ENCODE results near the gene TRAF5. TPM values are rescaled to one million over a fixed set of nuclear protein-coding genes. Genes with fewer than 3 reads are reported as not detected.
A peak's percentile ranks its signal among the peaks of the same experiment; 100 is the strongest.

TRAF5 gene
- total RNA-seq, 1 experiment from 2014 or later: 15.2 TPM

- H3K4me1 Mint-ChIP-seq (ENCODE audit: low read depth, unreplicated experiment): peaks cover 61% of the 10 kb centered on the region
- CTCF ChIA-PET: interaction anchor here (0.6 kb wide), 1 partner anchor 9 kb away, joined by 3 read pairs; no protein-coding TSS in a partner anchor
- no peaks in the 10 kb centered on the region for H3K27me3 Mint-ChIP-seq (ENCODE audit: unreplicated experiment)
- H3K27ac Mint-ChIP-seq (ENCODE audit: unreplicated experiment): no peak overlapping the region
- DNase-seq: no peak
- intact Hi-C loops (cut with micrococcal nuclease; ENCODE audit: unreplicated experiment): no loop called here
- no peak overlapping the region for H3K4me3 Mint-ChIP-seq (ENCODE audit: low read depth, unreplicated experiment)
- no peak for TF ChIP-seq CTCF (IDR thresholded peaks at IDR 0.05; ENCODE audit: unreplicated experiment)
- no TSS peak for BruUV-seq (replicated peaks)
- H3K9me3 Mint-ChIP-seq (ENCODE audit: low read depth, unreplicated experiment): no peaks in the 10 kb centered on the region
- peaks cover 15% of the 10 kb centered on the region for H3K36me3 Mint-ChIP-seq (ENCODE audit: insufficient read depth, unreplicated experiment)
Observed at GRCh38 chr1:211331011-211331709, 4.5 kb downstream of the TRAF5 start.

GRCh38 chr1:211332036-211332616 lies 5.5 kb downstream of the TRAF5 start:
- H3K27me3 Mint-ChIP-seq (ENCODE audit: unreplicated experiment): no peaks in the 10 kb centered on the region
- TF ChIP-seq CTCF (IDR thresholded peaks at IDR 0.05; ENCODE audit: unreplicated experiment): no peak
- peaks cover 62% of the 10 kb centered on the region for H3K4me1 Mint-ChIP-seq (ENCODE audit: low read depth, unreplicated experiment)
- peaks cover 7% of the 10 kb centered on the region for H3K36me3 Mint-ChIP-seq (ENCODE audit: insufficient read depth, unreplicated experiment)
- intact Hi-C loops (cut with micrococcal nuclease; ENCODE audit: unreplicated experiment): no loop called here
- DNase-seq: no peak
- H3K9me3 Mint-ChIP-seq (ENCODE audit: low read depth, unreplicated experiment): no peaks in the 10 kb centered on the region
- no peak overlapping the region for H3K27ac Mint-ChIP-seq (ENCODE audit: unreplicated experiment)
- no peak overlapping the region for H3K4me3 Mint-ChIP-seq (ENCODE audit: low read depth, unreplicated experiment)
- BruUV-seq (replicated peaks): no TSS peak
- CTCF ChIA-PET: interaction anchor here (0.6 kb wide), 1 partner anchor 10 kb away, joined by 3 read pairs; no protein-coding TSS in a partner anchor

DNA sequence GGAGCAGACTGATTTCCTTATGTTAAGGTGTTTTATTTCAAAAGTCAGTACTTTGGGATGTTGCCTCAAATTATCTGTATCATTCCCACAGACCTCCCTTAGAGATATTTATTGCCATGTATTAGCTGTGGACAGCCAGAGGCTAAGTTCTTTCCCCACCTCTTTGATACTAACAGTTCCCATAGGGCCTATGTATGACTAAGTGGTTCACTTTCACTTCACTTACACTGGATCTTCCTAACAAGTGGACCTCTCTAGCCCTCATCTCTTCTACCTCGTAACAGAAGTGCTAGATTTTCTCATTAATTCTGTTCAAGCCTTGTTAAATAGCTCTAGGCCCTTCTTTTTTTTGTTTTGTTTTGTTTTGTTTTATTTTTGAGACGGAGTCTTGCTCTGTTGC lies 6.2 kb downstream of the TRAF5 start:
- no peak overlapping the region for H3K27ac Mint-ChIP-seq (ENCODE audit: unreplicated experiment)
- DNase-seq: no peak
- CTCF ChIA-PET: no interaction called here
- no peaks in the 10 kb centered on the region for H3K36me3 Mint-ChIP-seq (ENCODE audit: insufficient read depth, unreplicated experiment)
- no peak for TF ChIP-seq CTCF (IDR thresholded peaks at IDR 0.05; ENCODE audit: unreplicated experiment)
- no TSS peak for BruUV-seq (replicated peaks)
- H3K4me3 Mint-ChIP-seq (ENCODE audit: low read depth, unreplicated experiment): no peak overlapping the region
- no peaks in the 10 kb centered on the region for H3K27me3 Mint-ChIP-seq (ENCODE audit: unreplicated experiment)
- H3K4me1 Mint-ChIP-seq (ENCODE audit: low read depth, unreplicated experiment): peaks cover 59% of the 10 kb centered on the region
- intact Hi-C loops (cut with micrococcal nuclease; ENCODE audit: unreplicated experiment): no loop called here
- H3K9me3 Mint-ChIP-seq (ENCODE audit: low read depth, unreplicated experiment): no peaks in the 10 kb centered on the region

DNA sequence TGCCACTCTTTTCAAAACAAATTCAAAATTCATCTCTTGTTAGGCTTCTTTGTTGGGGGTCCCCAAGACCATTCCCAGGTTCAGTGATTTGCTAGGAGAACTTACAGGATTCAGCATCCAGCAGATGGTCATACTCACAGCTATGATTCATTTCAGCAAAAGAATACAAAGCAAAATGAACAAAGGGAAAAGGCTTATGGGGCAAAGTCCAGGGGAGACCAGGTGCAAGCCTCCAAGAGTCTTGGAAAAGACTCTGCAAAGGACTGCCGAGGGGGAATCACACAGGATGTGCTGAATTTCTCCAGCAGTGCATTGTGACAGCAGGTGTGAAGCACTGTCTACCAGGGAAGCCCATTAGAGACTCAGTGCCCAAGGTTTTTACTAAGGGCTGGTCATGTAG lies 7.3 kb downstream of the TRAF5 start:
- peak; percentile 22 for DNase-seq
- intact Hi-C loops (cut with micrococcal nuclease; ENCODE audit: unreplicated experiment): no loop called here
- no peaks in the 10 kb centered on the region for H3K27me3 Mint-ChIP-seq (ENCODE audit: unreplicated experiment)
- H3K36me3 Mint-ChIP-seq (ENCODE audit: insufficient read depth, unreplicated experiment): no peaks in the 10 kb centered on the region
- BruUV-seq (replicated peaks): no TSS peak
- H3K4me1 Mint-ChIP-seq (ENCODE audit: low read depth, unreplicated experiment): peaks cover 54% of the 10 kb centered on the region
- H3K4me3 Mint-ChIP-seq (ENCODE audit: low read depth, unreplicated experiment): no peak overlapping the region
- CTCF ChIA-PET: no interaction called here
- no peak overlapping the region for H3K27ac Mint-ChIP-seq (ENCODE audit: unreplicated experiment)
- H3K9me3 Mint-ChIP-seq (ENCODE audit: low read depth, unreplicated experiment): no peaks in the 10 kb centered on the region
- no peak for TF ChIP-seq CTCF (IDR thresholded peaks at IDR 0.05; ENCODE audit: unreplicated experiment)

All from Calu3 (cell line).